GM12892 (cell line): ENCODE measurements around the gene SLC25A23.

Source experiments
- POLR2A ChIP-seq: IDR thresholded peaks from 2 replicates; pipeline ENCODE4 v1.6.1; 2011; ENCODE audit warnings: low read depth, low read length, control low read depth
- POLR2AphosphoS5 ChIP-seq: IDR thresholded peaks from 2 replicates; pipeline ENCODE4 v1.6.1; 2011; ENCODE audit warnings: low read depth, low read length, control low read depth

- TF ChIP-seq POLR2AphosphoS5, result no peak
- no peak for TF ChIP-seq POLR2A
Observed at GRCh38 chr19:6433663-6434062, 25.9 kb downstream of the SLC25A23 start, which contains the start of gene SLC25A41.
